ENCODE measurements around the gene C1QTNF4.

Gene C1QTNF4

GRCh38 chr11:47541070-47541469 is 53.1 kb downstream of the C1QTNF4 start:
- H3K4me3 ChIP-seq (ENCODE audit: low read length) = no peak overlapping the region
- TF ChIP-seq, protein P1, sequence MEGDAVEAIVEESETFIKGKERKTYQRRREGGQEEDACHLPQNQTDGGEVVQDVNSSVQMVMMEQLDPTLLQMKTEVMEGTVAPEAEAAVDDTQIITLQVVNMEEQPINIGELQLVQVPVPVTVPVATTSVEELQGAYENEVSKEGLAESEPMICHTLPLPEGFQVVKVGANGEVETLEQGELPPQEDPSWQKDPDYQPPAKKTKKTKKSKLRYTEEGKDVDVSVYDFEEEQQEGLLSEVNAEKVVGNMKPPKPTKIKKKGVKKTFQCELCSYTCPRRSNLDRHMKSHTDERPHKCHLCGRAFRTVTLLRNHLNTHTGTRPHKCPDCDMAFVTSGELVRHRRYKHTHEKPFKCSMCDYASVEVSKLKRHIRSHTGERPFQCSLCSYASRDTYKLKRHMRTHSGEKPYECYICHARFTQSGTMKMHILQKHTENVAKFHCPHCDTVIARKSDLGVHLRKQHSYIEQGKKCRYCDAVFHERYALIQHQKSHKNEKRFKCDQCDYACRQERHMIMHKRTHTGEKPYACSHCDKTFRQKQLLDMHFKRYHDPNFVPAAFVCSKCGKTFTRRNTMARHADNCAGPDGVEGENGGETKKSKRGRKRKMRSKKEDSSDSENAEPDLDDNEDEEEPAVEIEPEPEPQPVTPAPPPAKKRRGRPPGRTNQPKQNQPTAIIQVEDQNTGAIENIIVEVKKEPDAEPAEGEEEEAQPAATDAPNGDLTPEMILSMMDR (IDR thresholded peaks at IDR 0.05; ENCODE audit: insufficient read depth, low read depth, low read length, missing control alignments) = no peak
- DNase-seq (ENCODE audit: low read depth) = peak; percentile 12

GRCh38 chr11:47539681-47540039 is 54.6 kb downstream of the C1QTNF4 start:
- peak; percentile 22 for DNase-seq (ENCODE audit: low read depth)
- TF ChIP-seq, protein P1 (IDR thresholded peaks at IDR 0.05; ENCODE audit: insufficient read depth, low read depth, low read length, missing control alignments) = no peak
- H3K4me3 ChIP-seq (ENCODE audit: low read length) = no peak overlapping the region

All from epithelial cell of esophagus (primary cell).